ENCODE measurements around the gene FLACC1.

The FLACC1 gene

DNA sequence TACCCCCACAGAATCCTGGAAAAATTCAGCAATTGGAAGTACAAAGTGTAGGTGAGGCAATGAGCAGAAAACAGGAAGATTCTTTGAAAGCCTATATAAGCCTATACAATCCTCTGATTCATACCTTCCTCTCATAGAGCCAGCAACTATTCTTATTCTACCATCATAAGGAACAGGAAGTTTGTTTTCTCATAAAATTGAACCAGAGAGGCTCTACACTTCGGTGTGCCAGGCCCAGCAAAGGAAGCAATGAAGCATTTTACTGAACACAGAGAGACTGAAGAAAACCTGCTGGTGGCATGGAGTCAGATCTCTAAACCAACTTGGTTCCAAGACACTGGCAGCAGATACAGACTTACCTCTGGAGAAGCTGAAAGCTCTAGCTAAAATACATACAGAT, 78.1 kb downstream of the FLACC1 start:
- H3K27me3 Mint-ChIP-seq, result no peaks in the 10 kb centered on the region
- H3K27ac Mint-ChIP-seq, result peak overlapping the region; percentile 6
- H3K36me3 Mint-ChIP-seq (ENCODE audit: low read depth), result peaks cover 61% of the 10 kb centered on the region
- no peak overlapping the region for H3K4me3 Mint-ChIP-seq
- peaks cover 28% of the 10 kb centered on the region for H3K4me1 Mint-ChIP-seq (ENCODE audit: low read depth)
- intact Hi-C loops (cut with micrococcal nuclease), result loop anchor here (5.0 kb wide), 1 partner anchor 42 kb away; no protein-coding TSS in a partner anchor
- no peaks in the 10 kb centered on the region for H3K9me3 Mint-ChIP-seq

DNA sequence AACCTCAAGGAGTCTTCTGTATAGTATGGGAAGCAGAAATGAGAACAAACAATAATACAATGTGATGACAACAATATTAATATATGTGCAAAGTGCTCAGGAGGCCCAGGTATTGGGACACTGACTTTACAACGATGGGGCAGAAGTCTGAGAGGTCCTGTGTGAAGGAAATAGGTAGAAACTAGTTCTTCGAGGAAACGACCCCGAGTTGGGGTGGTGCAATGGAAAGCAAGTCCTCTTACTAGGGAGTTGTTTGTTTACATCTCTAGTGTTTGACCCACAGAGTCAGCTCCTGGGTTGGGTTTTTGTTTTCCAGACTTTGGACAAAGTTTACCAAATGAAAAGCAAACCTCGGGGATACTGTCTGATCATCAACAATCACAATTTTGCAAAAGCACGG, 80.6 kb downstream of the FLACC1 start:
- H3K36me3 Mint-ChIP-seq (ENCODE audit: low read depth), result peaks cover 86% of the 10 kb centered on the region
- no peaks in the 10 kb centered on the region for H3K27me3 Mint-ChIP-seq
- no peaks in the 10 kb centered on the region for H3K9me3 Mint-ChIP-seq
- H3K4me3 Mint-ChIP-seq, result no peak overlapping the region
- H3K27ac Mint-ChIP-seq, result no peak overlapping the region
- H3K4me1 Mint-ChIP-seq (ENCODE audit: low read depth), result peaks cover 36% of the 10 kb centered on the region
- intact Hi-C loops (cut with micrococcal nuclease), result loop anchor here (5.0 kb wide), 1 partner anchor 39 kb away; no protein-coding TSS in a partner anchor

DNA sequence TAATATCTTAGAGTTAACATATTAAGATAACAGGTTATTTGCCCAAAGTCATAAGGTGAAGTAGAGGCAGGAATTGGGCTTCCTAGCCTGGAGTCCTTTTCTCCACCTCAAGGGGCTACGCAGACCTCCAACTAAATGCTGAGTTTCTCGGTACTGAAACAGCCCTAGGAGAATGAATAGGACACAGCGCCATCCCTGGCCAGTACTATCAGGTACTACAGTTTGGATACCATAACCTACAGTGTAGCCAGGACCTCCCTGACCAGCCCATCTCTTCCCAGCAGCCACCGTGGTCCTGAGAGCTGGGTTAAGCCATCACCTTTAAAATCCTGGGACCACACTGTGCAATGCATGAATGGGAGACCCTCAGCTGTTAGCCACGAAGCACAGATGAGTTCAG, 81.2 kb downstream of the FLACC1 start:
- intact Hi-C loops (cut with micrococcal nuclease), result loop anchor here (5.0 kb wide), 1 partner anchor 39 kb away; no protein-coding TSS in a partner anchor
- H3K4me1 Mint-ChIP-seq (ENCODE audit: low read depth), result peaks cover 40% of the 10 kb centered on the region
- no peaks in the 10 kb centered on the region for H3K9me3 Mint-ChIP-seq
- H3K4me3 Mint-ChIP-seq, result no peak overlapping the region
- peaks cover 91% of the 10 kb centered on the region for H3K36me3 Mint-ChIP-seq (ENCODE audit: low read depth)
- H3K27me3 Mint-ChIP-seq, result no peaks in the 10 kb centered on the region
- no peak overlapping the region for H3K27ac Mint-ChIP-seq

DNA sequence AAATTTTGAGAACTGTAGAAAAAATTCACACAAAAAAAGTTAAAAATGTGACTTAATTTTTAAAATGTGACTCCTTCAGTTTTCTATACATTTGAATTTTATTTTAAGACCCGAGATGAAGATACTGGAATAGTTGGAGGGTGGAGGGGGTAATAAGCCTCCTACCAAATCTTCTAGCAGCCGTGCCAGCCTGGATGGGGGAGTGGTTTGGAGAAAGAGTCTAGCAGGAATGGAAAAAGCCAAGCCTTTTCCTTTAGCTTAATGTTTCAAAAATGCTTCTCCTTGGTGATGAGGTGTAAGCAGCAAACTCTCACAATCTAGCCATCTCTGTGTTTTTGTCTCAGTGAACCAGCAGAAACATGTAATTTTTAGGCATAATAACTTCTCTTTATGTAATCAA, 82.1 kb downstream of the FLACC1 start:
- intact Hi-C loops (cut with micrococcal nuclease), result loop anchor here (5.0 kb wide), 1 partner anchor 38 kb away; no protein-coding TSS in a partner anchor
- peaks cover 38% of the 10 kb centered on the region for H3K4me1 Mint-ChIP-seq (ENCODE audit: low read depth)
- no peak overlapping the region for H3K4me3 Mint-ChIP-seq
- H3K27me3 Mint-ChIP-seq, result no peaks in the 10 kb centered on the region
- H3K27ac Mint-ChIP-seq, result no peak overlapping the region
- H3K9me3 Mint-ChIP-seq, result no peaks in the 10 kb centered on the region
- H3K36me3 Mint-ChIP-seq (ENCODE audit: low read depth), result peaks cover 91% of the 10 kb centered on the region

DNA sequence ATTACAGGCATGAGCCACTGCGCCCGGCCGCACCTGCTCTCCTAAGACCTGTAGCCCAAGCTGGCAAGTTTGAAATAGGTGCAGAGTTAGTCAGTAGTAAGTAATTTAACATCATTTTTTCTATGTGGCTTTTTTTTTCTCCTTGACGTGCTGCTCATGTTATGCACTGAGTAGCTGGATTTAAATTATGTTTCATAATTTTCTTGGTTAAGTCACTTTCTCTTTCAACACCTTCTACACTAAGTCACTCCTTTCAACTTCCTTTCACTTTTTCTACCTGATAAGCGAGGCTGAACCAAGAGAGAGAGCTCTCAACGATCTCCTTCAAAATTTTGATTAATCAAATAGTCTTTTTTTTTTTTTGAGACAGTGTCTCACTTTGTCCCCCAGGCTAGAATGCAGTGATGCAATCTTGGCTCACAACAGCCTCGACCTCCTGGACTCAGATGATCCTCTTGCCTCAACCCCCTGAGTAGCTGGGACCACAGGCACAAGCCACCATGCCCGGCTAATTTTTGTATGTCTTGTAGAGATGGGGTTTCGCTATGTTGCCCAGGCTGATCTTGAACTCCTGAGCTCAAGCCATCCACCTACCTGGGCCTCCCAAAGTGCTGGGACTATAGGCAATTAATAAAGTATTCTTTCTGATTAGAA, 83.7 kb downstream of the FLACC1 start:
- H3K27ac Mint-ChIP-seq, result no peak overlapping the region
- H3K4me1 Mint-ChIP-seq (ENCODE audit: low read depth), result peaks cover 27% of the 10 kb centered on the region
- H3K36me3 Mint-ChIP-seq (ENCODE audit: low read depth), result peaks cover 91% of the 10 kb centered on the region
- H3K27me3 Mint-ChIP-seq, result no peaks in the 10 kb centered on the region
- H3K4me3 Mint-ChIP-seq, result no peak overlapping the region
- H3K9me3 Mint-ChIP-seq, result no peaks in the 10 kb centered on the region
- intact Hi-C loops (cut with micrococcal nuclease), result no loop called here

DNA sequence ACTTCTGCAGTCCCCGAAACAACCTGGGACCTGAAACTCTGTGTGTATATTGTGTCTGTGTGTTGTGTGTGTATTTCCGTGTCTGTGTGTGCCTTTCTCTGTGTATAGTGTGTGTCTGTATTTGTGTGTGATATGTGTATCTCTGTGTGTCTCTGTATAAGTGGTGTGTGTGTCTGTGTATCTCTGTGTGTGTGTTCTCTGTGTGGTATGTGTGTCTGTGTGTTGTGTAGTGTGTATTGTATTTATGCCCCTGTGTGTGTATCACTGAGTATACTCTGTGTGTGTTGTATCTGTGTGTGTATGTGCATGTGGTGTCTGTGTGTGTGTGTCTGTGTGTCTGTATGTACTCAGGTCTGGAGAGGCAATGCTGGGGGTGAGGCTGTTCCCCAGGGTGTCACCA, 85.2 kb downstream of the FLACC1 start:
- H3K4me3 Mint-ChIP-seq, result no peak overlapping the region
- H3K36me3 Mint-ChIP-seq (ENCODE audit: low read depth), result peaks cover 97% of the 10 kb centered on the region
- H3K27me3 Mint-ChIP-seq, result no peaks in the 10 kb centered on the region
- H3K9me3 Mint-ChIP-seq, result no peaks in the 10 kb centered on the region
- intact Hi-C loops (cut with micrococcal nuclease), result no loop called here
- peaks cover 22% of the 10 kb centered on the region for H3K4me1 Mint-ChIP-seq (ENCODE audit: low read depth)
- H3K27ac Mint-ChIP-seq, result peak overlapping the region; percentile 42

DNA sequence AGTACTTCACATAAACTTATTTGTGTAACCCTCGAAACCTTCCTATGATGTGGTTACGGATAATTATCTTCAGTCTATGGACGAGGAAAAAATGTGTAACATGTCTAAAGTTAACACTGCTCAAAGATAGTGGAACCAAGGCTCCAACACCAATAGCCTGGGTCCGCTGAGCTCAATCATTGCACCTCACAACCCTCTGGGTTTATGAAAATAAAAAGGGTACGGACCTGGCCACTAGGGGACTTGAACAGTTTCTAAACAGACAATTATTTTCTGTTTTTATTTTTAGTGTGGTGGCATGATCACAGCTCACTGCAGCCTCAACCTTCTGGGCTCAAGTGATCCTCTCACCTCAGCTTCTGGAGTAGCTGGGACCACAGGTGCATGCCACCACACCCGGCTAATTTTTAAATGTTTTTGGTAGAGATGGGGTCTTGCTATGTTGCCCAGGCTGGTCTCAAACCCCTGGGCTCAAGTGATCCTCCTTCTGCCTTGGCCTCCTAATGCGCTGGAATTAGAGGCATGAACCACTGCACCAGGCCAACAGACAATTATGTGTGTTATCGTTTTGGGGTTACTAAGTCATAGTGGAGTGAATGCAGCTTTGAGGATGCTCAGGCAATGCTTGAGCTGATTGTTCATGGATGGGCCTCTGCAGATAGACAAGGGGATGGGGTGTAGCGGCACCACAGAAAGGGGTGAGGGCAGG, 86.7 kb downstream of the FLACC1 start:
- Mint-ChIP-seq H3K27ac (peak overlapping the region; percentile 42), H3K9me3 (no peaks in the 10 kb centered on the region), H3K36me3 (ENCODE audit: low read depth) (peaks cover 97% of the 10 kb centered on the region), H3K4me3 (no peak overlapping the region), H3K27me3 (no peaks in the 10 kb centered on the region), H3K4me1 (ENCODE audit: low read depth) (peaks cover 35% of the 10 kb centered on the region)
- intact Hi-C loops (cut with micrococcal nuclease), result no loop called here

DNA sequence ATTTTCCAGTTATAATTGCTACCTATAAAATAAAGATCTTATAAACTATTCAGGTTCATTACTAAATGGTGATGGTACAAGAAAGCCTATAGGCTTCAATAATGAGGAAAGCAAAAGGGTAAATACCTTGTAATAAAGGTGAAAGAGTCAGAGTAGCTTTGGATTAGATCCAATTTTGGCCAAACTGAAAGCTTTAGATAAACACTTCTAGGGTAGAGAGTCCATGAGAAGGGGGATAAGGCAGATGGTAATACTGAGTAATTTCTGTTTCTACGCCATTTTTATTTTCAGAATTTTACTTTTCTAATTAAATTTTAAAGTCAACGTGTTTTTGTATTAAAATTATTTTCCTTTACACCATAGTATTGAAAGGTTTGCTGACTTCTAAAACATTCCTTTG, 87.4 kb downstream of the FLACC1 start:
- intact Hi-C loops (cut with micrococcal nuclease), result no loop called here
- Mint-ChIP-seq H3K27ac (no peak overlapping the region), H3K9me3 (no peaks in the 10 kb centered on the region), H3K36me3 (ENCODE audit: low read depth) (peaks cover 93% of the 10 kb centered on the region), H3K27me3 (no peaks in the 10 kb centered on the region), H3K4me3 (no peak overlapping the region), H3K4me1 (ENCODE audit: low read depth) (peaks cover 40% of the 10 kb centered on the region)

DNA sequence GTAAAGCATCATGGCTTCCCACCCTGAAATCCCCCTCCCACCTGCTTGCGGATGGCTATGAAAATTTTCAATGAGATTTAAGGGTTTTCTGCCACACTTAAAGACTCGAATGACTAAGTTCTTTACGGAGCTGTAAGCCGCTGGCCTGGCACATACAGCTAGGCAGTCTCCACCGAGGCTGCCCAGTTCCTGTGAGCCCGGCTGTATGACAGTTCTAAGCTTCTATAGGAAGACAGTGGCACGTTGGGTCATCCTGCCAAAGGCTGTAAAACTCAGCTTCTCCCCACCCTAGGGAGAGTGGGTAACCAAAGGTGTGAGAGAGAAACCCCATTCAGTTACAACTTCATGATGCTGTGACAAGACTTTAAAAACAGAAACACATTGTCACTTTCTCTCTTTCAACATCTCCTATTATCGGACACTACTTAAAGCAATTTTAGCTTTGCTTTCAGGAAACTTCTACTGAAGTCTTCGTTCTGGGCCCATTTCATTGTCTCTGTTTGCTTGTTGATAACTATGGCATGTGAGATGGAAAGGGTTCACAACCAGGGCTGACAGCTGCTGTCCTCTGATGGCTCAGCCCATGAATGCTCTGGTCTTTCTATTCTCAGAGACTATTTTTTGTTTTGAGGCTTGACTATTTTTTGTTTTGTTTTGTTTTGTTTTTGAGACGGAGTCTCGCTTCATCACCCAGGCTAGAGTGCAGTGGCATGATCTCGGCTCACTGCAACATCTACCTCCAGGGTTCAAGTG, 89.7 kb downstream of the FLACC1 start:
- Mint-ChIP-seq H3K9me3 (no peaks in the 10 kb centered on the region), H3K27ac (no peak overlapping the region), H3K27me3 (no peaks in the 10 kb centered on the region), H3K4me3 (no peak overlapping the region), H3K36me3 (ENCODE audit: low read depth) (peaks cover 70% of the 10 kb centered on the region), H3K4me1 (ENCODE audit: low read depth) (peaks cover 57% of the 10 kb centered on the region)
- intact Hi-C loops (cut with micrococcal nuclease), result no loop called here

DNA sequence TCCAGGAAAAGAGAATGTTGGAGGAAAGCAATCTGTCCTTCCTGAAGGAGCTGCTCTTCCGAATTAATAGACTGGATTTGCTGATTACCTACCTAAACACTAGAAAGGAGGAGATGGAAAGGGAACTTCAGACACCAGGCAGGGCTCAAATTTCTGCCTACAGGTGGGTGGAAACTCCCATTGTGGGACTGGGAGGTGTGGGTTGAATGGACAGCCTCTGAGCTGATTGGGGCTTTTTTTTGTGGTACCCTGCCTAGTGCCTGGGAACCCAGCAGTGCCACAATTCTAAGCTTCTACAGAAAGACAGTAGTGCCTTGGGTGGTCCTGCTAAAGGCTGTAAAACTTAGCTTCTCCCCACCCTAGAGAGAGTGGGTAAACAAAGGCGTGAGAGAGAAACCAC, 90.5 kb downstream of the FLACC1 start:
- H3K4me3 Mint-ChIP-seq, result no peak overlapping the region
- no peaks in the 10 kb centered on the region for H3K9me3 Mint-ChIP-seq
- intact Hi-C loops (cut with micrococcal nuclease), result no loop called here

DNA sequence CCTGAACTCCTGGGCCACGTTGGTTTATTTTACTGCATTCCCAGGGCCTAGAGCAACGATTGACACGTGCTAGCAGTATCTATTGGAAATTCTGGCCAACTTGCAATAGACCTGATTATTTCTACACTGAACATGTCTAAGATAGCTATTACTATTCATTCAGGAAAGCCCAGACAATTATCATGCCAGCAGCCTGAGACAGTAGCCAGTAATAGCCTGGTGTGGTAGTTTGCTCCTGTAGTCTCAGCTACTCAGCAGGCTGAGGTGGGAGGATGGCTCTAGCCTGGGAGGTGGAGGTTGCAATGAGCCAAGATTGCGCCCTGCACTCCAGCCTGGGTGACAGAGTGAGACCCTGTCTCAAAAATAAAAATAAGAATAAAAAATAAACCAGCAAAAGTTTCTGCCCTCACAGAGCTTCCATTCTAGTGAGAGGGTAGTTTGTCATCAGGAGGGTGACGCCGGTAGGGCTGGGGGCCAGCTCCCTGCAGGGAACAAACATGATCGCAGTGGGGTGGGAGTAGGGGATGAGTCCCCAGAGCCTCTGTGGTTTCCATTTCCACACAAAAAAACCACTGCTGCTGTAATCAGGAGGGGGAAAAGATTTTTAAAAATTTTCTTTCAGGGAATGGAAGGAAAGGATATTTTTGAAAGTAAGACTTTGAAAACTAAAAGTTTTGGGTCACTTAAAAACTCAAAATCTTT, 92.5 kb downstream of the FLACC1 start:
- peaks cover 41% of the 10 kb centered on the region for H3K36me3 Mint-ChIP-seq (ENCODE audit: low read depth)
- H3K27me3 Mint-ChIP-seq, result no peaks in the 10 kb centered on the region
- intact Hi-C loops (cut with micrococcal nuclease), result no loop called here
- peak overlapping the region; percentile 72 for H3K27ac Mint-ChIP-seq
- H3K4me1 Mint-ChIP-seq (ENCODE audit: low read depth), result peaks cover 60% of the 10 kb centered on the region
- H3K4me3 Mint-ChIP-seq, result no peak overlapping the region
- no peaks in the 10 kb centered on the region for H3K9me3 Mint-ChIP-seq

More for the DNA sequence above, 90.5 kb downstream of the FLACC1 start:
- H3K27me3 Mint-ChIP-seq, result no peaks in the 10 kb centered on the region
- peaks cover 61% of the 10 kb centered on the region for H3K36me3 Mint-ChIP-seq (ENCODE audit: low read depth)
- H3K27ac Mint-ChIP-seq, result no peak overlapping the region
- H3K4me1 Mint-ChIP-seq (ENCODE audit: low read depth), result peaks cover 55% of the 10 kb centered on the region

DNA sequence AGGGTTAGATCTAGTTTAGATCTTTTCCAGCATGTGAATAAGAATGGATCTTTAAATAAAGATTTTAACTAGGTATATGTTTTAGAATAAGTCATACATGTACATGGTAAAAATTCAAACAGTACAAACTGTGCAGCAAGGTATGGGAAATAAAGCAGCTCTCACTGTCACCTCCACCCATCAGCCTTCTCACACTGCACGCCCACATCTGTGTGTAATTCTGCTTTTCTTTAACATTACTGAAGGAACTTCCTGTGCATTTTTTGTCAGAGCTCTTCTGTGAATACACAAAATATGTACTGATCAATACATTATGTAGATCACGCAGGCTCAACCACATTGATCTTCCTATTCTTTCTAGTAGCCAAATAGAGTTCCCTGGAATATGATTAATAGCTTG, 93.4 kb downstream of the FLACC1 start:
- H3K4me3 Mint-ChIP-seq, result no peak overlapping the region
- H3K9me3 Mint-ChIP-seq, result no peaks in the 10 kb centered on the region
- intact Hi-C loops (cut with micrococcal nuclease), result no loop called here
- no peaks in the 10 kb centered on the region for H3K27me3 Mint-ChIP-seq
- peaks cover 34% of the 10 kb centered on the region for H3K36me3 Mint-ChIP-seq (ENCODE audit: low read depth)
- no peak overlapping the region for H3K27ac Mint-ChIP-seq
- peaks cover 59% of the 10 kb centered on the region for H3K4me1 Mint-ChIP-seq (ENCODE audit: low read depth)

DNA sequence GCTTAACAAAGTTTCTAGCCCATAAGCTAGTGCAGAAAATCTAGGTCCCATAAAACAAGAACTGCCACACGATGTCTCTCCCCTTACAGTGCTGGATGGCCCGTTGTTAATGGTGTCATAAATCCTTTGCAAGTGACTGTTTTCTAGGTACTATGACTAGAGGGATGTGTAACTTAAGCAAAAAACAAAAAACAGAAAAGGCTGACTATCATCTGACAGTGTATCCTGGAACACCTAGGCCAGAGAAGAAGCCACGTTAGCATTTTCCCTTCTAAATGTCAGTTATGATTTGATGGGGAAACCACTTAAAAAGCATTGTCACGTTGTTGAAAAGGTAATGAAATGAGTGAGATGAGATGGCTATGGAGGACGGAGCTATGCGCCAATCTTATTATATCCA, 94.4 kb downstream of the FLACC1 start:
- Mint-ChIP-seq H3K36me3 (ENCODE audit: low read depth) (peaks cover 37% of the 10 kb centered on the region), H3K4me1 (ENCODE audit: low read depth) (peaks cover 60% of the 10 kb centered on the region), H3K27me3 (no peaks in the 10 kb centered on the region), H3K4me3 (peak overlapping the region; percentile 45), H3K9me3 (no peaks in the 10 kb centered on the region), H3K27ac (peak overlapping the region; percentile 62)
- intact Hi-C loops (cut with micrococcal nuclease), result no loop called here
